NB4 (cell line): ENCODE measurements around the gene CNTN4.

Experiments used
- DNase-seq: peaks from one replicate; pipeline ENCODE4 v3.0.0; 2010; ENCODE audit warnings: low read depth
- H3K4me3 ChIP-seq: one replicate; pipeline ENCODE4 v1.5.1; 2011; ENCODE audit warnings: mild to moderate bottlenecking, low read depth, low read length, moderate library complexity
- CTCF ChIP-seq: IDR thresholded peaks from one replicate; pipeline ENCODE4 v1.5.1; 2012; ENCODE audit warnings: low read depth, low read length
- MYC ChIP-seq: IDR thresholded peaks from 2 replicates; pipeline ENCODE4 v1.6.1; 2011; ENCODE audit warnings: low read depth, low read length
- POLR2A ChIP-seq: IDR thresholded peaks from 2 replicates; pipeline ENCODE4 v1.6.1; 2011; ENCODE audit warnings: mild to moderate bottlenecking; ENCODE audit not compliant: insufficient read length; ENCODE audit errors: extremely low read depth
- TF ChIP-seq, protein P1 (sequence below): IDR thresholded peaks from 2 replicates; pipeline ENCODE4 v1.6.1; 2011; ENCODE audit warnings: low read depth, low read length

The CNTN4 gene

GRCh38 chr3:3085782-3086181, 987.1 kb downstream of the CNTN4 start:
- TF ChIP-seq, protein P1, sequence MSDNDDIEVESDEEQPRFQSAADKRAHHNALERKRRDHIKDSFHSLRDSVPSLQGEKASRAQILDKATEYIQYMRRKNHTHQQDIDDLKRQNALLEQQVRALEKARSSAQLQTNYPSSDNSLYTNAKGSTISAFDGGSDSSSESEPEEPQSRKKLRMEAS: no peak
- TF ChIP-seq CTCF: no peak
- no peak for TF ChIP-seq POLR2A
- TF ChIP-seq MYC: no peak
- DNase-seq: no peak
- no peak overlapping the region for H3K4me3 ChIP-seq

GRCh38 chr3:3086239-3086638, 987.6 kb downstream of the CNTN4 start:
- no peak overlapping the region for H3K4me3 ChIP-seq
- peak; percentile 12 for DNase-seq
- TF ChIP-seq POLR2A (no peak), CTCF (no peak), MYC (no peak)
- TF ChIP-seq, protein P1: no peak

- no peak for TF ChIP-seq CTCF
- no peak for TF ChIP-seq POLR2A
- TF ChIP-seq, protein P1: no peak
- no peak for TF ChIP-seq MYC
- no peak overlapping the region for H3K4me3 ChIP-seq
- DNase-seq: no peak
Observed at GRCh38 chr3:3087279-3087678, 988.6 kb downstream of the CNTN4 start.

- no peak for DNase-seq
- TF ChIP-seq CTCF (no peak), POLR2A (no peak), MYC (no peak)
- TF ChIP-seq, protein P1: no peak
- no peak overlapping the region for H3K4me3 ChIP-seq
Observed at GRCh38 chr3:3087716-3088465, 989.2 kb downstream of the CNTN4 start.

DNA sequence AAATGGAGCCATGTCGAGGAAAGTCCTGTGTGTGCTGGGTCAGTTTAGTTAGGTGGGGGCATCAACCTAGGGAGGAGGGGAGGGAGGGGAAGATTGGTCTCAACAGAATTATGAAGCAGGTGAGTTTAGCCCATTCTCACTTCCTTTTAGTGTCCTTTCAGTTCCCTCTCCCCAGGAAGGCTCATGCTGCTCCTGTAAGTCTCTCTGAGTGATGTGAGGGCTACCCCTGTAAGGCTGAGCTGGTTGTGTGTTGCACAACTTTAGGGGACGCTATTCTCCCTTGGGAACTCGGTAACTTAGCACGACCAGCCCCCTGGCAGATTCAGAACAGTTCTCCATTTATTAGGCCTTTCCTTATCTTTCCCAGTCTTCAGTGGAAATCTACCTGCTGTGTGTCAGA, 990.4 kb downstream of the CNTN4 start:
- DNase-seq: peak; percentile 43
- no peak overlapping the region for H3K4me3 ChIP-seq
- no peak for TF ChIP-seq CTCF
- no peak for TF ChIP-seq MYC
- TF ChIP-seq, protein P1: no peak
- TF ChIP-seq POLR2A: no peak
